Neural progenitor cell (in vitro differentiated cells): Measurements from ENCODE around the gene MOB2. TPM values are rescaled to one million over a fixed set of nuclear protein-coding genes. Genes with fewer than 3 reads are reported as not detected.
A peak's percentile ranks its signal among the peaks of the same experiment; 100 is the strongest.

Experiments
- DNase-seq: peaks from one replicate; pipeline ENCODE4 v3.0.0-alpha.2; 2016; ENCODE audit warnings: low spot score
- H2AFZ ChIP-seq: fragments of 200-600 bp; sonication (generic); replicated peaks from 2 replicates; pipeline ENCODE4 v1.6.1; 2016; ENCODE audit warnings: antibody characterized with exemption
- H3F3A ChIP-seq: fragments of 200-600 bp; sonication (generic); 2 replicates; pipeline ENCODE4 v1.6.1; 2016; ENCODE audit warnings: antibody characterized with exemption, low read depth
- H3K27ac ChIP-seq: fragments of 200-600 bp; sonication (generic); 2 replicates; pipeline ENCODE4 v1.5.1; 2016; ENCODE audit warnings: mild to moderate bottlenecking
- H3K27me3 ChIP-seq: fragments of 200-600 bp; sonication (generic); 2 replicates; pipeline ENCODE4 v1.6.1; 2016; ENCODE audit warnings: mild to moderate bottlenecking, moderate library complexity
- H3K36me3 ChIP-seq: fragments of 200-600 bp; sonication (generic); 2 replicates; pipeline ENCODE4 v1.5.1; 2016
- H3K4me1 ChIP-seq: fragments of 200-600 bp; sonication (generic); 2 replicates; pipeline ENCODE4 v1.6.1; 2016; ENCODE audit warnings: mixed run types
- H3K4me2 ChIP-seq: fragments of 200-600 bp; sonication (generic); 2 replicates; pipeline ENCODE4 v1.6.1; 2016
- H3K4me3 ChIP-seq: fragments of 200-600 bp; sonication (generic); 2 replicates; pipeline ENCODE4 v1.5.1; 2016
- H3K79me2 ChIP-seq: fragments of 200-600 bp; sonication (generic); 2 replicates; pipeline ENCODE4 v1.6.1; 2016; ENCODE audit warnings: low read depth
- H3K9ac ChIP-seq: fragments of 200-600 bp; sonication (generic); 2 replicates; pipeline ENCODE4 v1.6.1; 2016
- H3K9me3 ChIP-seq: fragments of 200-600 bp; sonication (generic); 2 replicates; pipeline ENCODE4 v1.5.1; 2016; ENCODE audit warnings: low read depth
- H4K20me1 ChIP-seq: fragments of 200-600 bp; sonication (generic); 2 replicates; pipeline ENCODE4 v1.6.1; 2016; ENCODE audit warnings: low read depth
- H3K27ac Mint-ChIP-seq: 3 replicates; pipeline ENCODE4 v1.8.0; 2021; ENCODE audit warnings: mixed read lengths
- H3K27me3 Mint-ChIP-seq: 2 replicates; pipeline ENCODE4 v1.8.0; 2022; ENCODE audit warnings: low read depth, mild to moderate bottlenecking, inconsistent platforms, moderate library complexity, mixed read lengths; ENCODE audit not compliant: insufficient read depth
- H3K36me3 Mint-ChIP-seq: 3 replicates; pipeline ENCODE4 v1.8.0; 2021; ENCODE audit warnings: mixed read lengths
- H3K4me1 Mint-ChIP-seq: 3 replicates; pipeline ENCODE4 v1.8.0; 2021; ENCODE audit warnings: mixed read lengths
- H3K4me3 Mint-ChIP-seq: 3 replicates; pipeline ENCODE4 v1.8.0; 2021; ENCODE audit warnings: mild to moderate bottlenecking, moderate library complexity, mixed read lengths
- H3K9me3 Mint-ChIP-seq: 3 replicates; pipeline ENCODE4 v1.8.0; 2020; ENCODE audit warnings: mixed read lengths
- CTCF ChIP-seq: fragments of 200-600 bp; sonication (generic); IDR thresholded peaks from 2 replicates; pipeline ENCODE4 v1.5.1; 2017; ENCODE audit warnings: antibody characterized with exemption, mild to moderate bottlenecking
- EZH2 ChIP-seq: fragments of 200-600 bp; sonication (generic); IDR thresholded peaks from 2 replicates; pipeline ENCODE4 v1.6.1; 2017; ENCODE audit warnings: antibody characterized with exemption, mild to moderate bottlenecking, moderate library complexity
- EZH2phosphoT487 ChIP-seq: fragments of 200-600 bp; sonication (generic); IDR thresholded peaks from 2 replicates; pipeline ENCODE4 v1.6.1; 2017; ENCODE audit warnings: antibody characterized with exemption
- total RNA-seq: library from RNA; depleted of rRNA; stranded (reverse); fragments of >200 nt; gene quantifications from 2 replicates; pipeline ENCODE4 v1.2.3, GENCODE V29; 2015; ENCODE audit warnings: low replicate concordance

Gene MOB2
- total RNA-seq, 1 donor from 2014 or later, result 8.0 TPM

GRCh38 chr11:1461826-1462697 is 24.5 kb downstream of the MOB2 start:
- TF ChIP-seq EZH2, result no peak
- TF ChIP-seq EZH2phosphoT487, result no peak
- no peak for TF ChIP-seq CTCF
- Histone ChIP-seq H3K79me2 (no peaks in the 10 kb centered on the region), H4K20me1 (peaks cover 10% of the 10 kb centered on the region), H3K27me3 (no peaks in the 10 kb centered on the region), H3K9me3 (no peaks in the 10 kb centered on the region), H3K9ac (no peak overlapping the region), H3K4me3 (no peak overlapping the region), H3K4me2 (no peak overlapping the region), H3F3A (no peaks in the 10 kb centered on the region), H3K36me3 (no peaks in the 10 kb centered on the region), H2AFZ (no peak overlapping the region), H3K27ac (no peak overlapping the region), H3K4me1 (peaks cover 10% of the 10 kb centered on the region)
- H3K9me3 Mint-ChIP-seq, result no peaks in the 10 kb centered on the region
- peaks cover 2% of the 10 kb centered on the region for H3K36me3 Mint-ChIP-seq
- no peak overlapping the region for H3K4me3 Mint-ChIP-seq
- H3K27me3 Mint-ChIP-seq, result peaks cover 9% of the 10 kb centered on the region
- no peak for DNase-seq
- peak overlapping the region; percentile 76 for H3K27ac Mint-ChIP-seq
- H3K4me1 Mint-ChIP-seq, result peaks cover 15% of the 10 kb centered on the region

GRCh38 chr11:1460986-1461825 is 25.4 kb downstream of the MOB2 start:
- H3K27me3 Mint-ChIP-seq, result peaks cover 7% of the 10 kb centered on the region
- Histone ChIP-seq H3K27ac (no peak overlapping the region), H2AFZ (no peak overlapping the region), H3F3A (no peaks in the 10 kb centered on the region), H3K27me3 (no peaks in the 10 kb centered on the region), H3K79me2 (no peaks in the 10 kb centered on the region), H3K4me1 (peaks cover 10% of the 10 kb centered on the region), H3K36me3 (no peaks in the 10 kb centered on the region), H3K4me3 (no peak overlapping the region), H3K9me3 (no peaks in the 10 kb centered on the region), H3K9ac (no peak overlapping the region), H4K20me1 (peaks cover 7% of the 10 kb centered on the region), H3K4me2 (no peak overlapping the region)
- H3K4me3 Mint-ChIP-seq, result no peak overlapping the region
- no peak for DNase-seq
- peaks cover 2% of the 10 kb centered on the region for H3K36me3 Mint-ChIP-seq
- no peak overlapping the region for H3K27ac Mint-ChIP-seq
- no peak for TF ChIP-seq EZH2phosphoT487
- TF ChIP-seq CTCF, result no peak
- TF ChIP-seq EZH2, result no peak
- H3K4me1 Mint-ChIP-seq, result peaks cover 15% of the 10 kb centered on the region
- no peaks in the 10 kb centered on the region for H3K9me3 Mint-ChIP-seq

GRCh38 chr11:1460396-1460985 is 26.1 kb downstream of the MOB2 start:
- TF ChIP-seq EZH2, result no peak
- no peak for TF ChIP-seq EZH2phosphoT487
- TF ChIP-seq CTCF, result no peak
- Histone ChIP-seq H3K79me2 (no peaks in the 10 kb centered on the region), H3K27me3 (no peaks in the 10 kb centered on the region), H4K20me1 (peaks cover 7% of the 10 kb centered on the region), H3K27ac (no peak overlapping the region), H2AFZ (no peak overlapping the region), H3K9me3 (no peaks in the 10 kb centered on the region), H3K4me1 (peaks cover 10% of the 10 kb centered on the region), H3K4me3 (no peak overlapping the region), H3K4me2 (no peak overlapping the region), H3K36me3 (no peaks in the 10 kb centered on the region), H3K9ac (no peak overlapping the region), H3F3A (no peaks in the 10 kb centered on the region)
- DNase-seq, result no peak
- Mint-ChIP-seq H3K27ac (no peak overlapping the region), H3K9me3 (no peaks in the 10 kb centered on the region), H3K4me3 (no peak overlapping the region), H3K4me1 (peaks cover 12% of the 10 kb centered on the region), H3K27me3 (peaks cover 5% of the 10 kb centered on the region), H3K36me3 (peaks cover 2% of the 10 kb centered on the region)
